Stimulated activated CD4-positive, alpha-beta T cell treated with anti-CD3 and anti-CD28 coated beads, Interleukin-1b, Interleukin-23, amount 100 ng/mL, for 48 hours (primary cell): ENCODE data around the gene PERCC1.

Experiments
- DNase-seq: peaks from one replicate; pipeline ENCODE4 v3.0.0-alpha.2; 2020

Gene PERCC1

DNA sequence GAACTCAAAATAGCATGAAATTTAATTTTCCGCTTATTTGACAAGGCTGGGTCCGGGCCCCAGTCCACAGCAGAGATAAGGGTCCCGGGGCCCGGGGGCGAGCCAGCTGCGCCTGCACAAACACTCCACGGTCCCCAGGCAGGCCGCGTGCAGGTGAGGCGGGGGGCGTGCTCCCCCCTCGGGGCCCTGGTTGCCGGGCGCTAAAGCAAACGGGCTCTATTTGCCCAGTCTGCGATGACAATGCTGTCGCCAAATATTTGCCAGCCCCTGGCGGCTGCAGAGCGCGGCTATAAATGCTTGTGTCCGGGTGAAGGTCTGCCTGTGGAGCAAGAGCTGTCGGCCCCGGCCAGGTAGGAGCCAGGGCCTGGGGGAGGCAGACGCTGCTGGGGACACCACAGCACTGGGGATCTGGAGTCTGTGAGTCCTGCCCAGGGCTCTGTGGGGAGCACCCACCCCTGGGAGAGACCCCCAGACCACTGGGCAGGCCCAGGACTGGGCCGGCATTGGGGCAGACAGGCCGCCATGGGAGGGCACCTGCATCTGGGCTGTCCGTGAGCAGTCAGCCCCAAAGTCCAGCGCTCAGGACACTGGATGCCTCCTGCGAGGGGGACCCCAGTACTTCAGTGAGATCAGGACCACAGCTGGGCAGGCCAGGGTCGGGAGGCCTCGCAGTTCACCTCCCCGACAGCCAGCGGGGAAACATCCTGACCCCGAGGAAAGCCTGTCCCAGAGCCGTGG lies at the start of gene PERCC1:
PERCC1 (plus strand) TSS at position 320 of the 738 bp plus-strand sequence. CDS start 1,516 bp downstream, outside the sequence.
- no peak for DNase-seq

DNA sequence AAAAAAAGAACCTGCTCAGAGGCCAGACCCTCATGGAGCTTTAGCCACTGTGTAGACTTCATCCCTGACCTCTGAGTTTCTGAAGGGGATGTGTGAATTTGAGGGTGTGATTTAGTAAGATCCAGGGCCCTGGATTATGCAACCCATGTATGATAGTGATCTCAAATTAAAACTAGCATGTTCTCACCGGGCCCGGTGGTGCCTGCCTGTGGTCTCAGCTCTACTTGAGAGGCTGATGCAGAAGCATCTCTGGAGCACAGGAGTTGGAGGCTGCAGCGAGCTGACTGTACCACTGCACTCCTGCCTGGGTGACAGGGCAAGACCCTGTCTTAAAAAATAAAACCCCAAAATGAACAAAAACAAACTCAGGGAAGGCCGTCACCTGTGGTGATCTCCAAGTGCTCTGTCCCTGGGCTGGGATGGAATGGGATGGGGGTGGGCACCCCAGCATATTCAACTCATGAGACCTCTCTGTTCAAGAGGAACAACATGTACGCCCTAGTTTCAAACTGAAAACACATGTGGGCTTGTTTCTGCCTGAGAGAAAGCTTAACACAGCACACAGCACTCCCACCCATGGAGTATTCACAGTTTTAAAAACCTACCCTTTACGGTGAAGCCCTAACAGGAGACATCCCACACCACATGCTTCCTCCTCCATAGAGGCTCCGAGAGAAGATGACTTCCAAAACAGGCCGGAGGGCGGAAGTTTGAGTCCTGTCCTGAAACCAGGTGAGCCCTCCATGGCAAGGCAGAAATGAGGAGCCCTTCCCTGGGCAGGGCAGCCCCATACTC lies 49.1 kb upstream of the PERCC1 start:
- no peak for DNase-seq

DNA sequence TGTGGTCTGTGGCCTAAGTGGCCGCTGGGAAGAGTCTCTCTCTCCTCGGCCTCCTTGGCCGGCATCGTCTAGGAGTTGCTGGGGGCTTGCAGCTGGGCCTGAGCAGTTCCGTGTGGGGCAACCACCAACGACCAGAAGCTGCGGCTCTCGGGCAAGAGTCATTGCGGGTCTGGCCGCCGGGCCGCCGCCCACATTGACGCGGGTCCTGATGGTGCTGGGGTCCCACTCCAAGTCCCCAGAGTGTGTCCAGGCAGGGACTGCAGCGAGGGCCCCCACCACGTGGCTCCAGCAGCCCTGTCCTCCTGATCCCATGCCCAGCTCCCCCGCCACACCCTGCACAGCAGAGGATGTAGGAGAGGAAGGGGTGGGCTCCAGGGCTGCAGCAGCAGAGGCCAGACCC lies 47.3 kb upstream of the PERCC1 start:
- DNase-seq = no peak

DNA sequence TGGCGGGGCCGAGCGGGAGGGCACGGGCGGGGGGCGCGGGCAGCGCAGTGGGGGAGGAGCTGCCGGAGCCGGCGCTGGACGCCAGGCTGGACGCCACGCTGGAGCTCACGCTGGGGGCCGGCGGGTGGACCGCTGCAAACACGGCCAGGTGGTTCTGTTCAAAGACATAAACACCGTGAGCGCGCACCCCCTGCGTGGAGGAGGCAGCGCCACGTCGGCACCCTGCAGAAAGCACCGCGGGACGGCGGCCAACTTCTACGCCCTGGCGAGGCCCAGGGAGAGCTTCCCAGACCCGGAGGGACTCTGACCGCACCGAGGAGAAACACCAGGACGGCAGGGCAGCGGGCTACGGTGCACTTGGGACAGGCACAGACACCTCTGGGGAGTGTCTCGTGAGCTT lies 45.6 kb upstream of the PERCC1 start:
- no peak for DNase-seq

DNA sequence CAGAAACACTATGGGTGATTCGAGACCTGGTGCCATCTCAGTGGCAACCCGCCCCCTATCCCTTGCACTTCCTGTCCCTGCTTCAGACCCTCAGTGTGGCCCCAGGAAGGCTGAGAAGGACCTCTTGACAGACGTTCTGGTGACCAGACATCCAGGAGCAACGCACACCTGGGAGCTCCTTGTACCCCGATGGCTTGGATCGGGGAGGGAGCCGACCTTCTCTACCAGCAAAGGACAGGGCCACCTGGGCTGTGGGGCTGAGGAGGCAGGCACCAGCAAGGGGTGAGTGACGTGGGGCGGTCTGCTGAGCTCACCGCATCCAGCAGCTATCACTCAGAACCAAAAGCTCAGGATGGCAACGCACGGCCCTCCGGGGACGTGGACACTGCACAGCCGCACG lies 43.5 kb upstream of the PERCC1 start:
- DNase-seq = no peak

DNA sequence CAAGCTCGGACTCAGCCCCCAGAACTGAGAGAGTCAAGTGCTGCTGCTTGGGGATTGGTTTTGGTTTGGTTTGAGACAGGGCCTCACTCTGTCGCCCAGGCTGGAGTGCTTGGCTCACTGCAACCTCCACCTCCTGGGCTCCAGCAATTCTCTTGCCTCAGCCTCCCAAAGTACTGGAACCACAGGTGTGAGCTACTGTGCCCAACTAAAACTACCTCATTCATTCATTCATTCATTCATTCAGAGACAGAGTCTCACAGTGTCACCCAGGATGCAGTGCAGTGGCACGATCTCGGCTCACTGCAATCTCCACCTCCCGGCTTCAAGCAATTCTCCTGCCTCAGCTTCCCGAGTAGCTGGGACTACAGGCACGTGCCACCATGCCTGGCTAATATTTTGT lies 41.1 kb upstream of the PERCC1 start:
- no peak for DNase-seq

DNA sequence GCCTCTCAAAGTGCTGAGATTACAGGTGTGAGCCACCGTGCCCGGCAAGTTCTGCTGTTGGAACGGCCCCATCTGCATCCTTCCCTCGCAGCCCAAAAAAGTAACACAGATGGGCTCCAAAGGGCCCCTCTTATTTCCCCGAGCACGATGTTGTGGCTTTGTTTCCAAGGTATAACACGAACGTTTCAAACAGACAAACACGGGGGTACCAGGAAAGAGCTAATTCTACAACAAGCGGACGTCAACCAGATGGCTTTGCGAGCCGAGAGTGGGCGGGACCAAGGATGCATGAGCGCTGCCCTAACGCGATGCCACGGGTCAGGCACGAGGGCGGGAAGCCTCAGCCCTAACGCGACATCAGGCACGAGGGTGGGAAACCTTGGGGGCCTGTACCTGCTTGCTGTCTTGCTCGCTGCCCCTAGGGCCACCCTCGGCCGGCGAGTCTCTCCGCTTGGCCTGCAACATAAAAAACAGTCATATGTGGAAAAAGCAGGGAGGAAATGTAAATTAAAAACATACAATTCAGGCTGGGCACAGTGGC lies 40.6 kb upstream of the PERCC1 start:
- DNase-seq = no peak

DNA sequence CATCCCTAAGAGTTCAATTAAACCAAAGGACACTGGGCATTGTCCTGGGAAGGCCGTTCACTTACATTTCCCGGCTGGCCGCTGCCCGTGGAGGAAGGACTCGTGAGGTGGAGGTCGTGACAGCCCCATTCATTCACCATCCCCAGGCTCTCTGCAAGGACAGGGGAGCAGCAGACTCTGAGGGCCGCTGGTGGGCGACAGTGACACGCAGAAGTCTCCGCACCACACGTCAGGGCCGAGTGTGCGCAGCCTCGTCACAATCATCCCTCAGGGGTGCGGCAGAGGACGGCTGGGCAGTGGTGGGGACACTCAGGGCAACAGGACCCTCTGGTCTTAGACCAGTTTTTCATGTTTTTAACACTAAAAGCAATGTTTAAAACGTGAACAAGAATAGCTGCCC lies 38.1 kb upstream of the PERCC1 start:
- DNase-seq = no peak

DNA sequence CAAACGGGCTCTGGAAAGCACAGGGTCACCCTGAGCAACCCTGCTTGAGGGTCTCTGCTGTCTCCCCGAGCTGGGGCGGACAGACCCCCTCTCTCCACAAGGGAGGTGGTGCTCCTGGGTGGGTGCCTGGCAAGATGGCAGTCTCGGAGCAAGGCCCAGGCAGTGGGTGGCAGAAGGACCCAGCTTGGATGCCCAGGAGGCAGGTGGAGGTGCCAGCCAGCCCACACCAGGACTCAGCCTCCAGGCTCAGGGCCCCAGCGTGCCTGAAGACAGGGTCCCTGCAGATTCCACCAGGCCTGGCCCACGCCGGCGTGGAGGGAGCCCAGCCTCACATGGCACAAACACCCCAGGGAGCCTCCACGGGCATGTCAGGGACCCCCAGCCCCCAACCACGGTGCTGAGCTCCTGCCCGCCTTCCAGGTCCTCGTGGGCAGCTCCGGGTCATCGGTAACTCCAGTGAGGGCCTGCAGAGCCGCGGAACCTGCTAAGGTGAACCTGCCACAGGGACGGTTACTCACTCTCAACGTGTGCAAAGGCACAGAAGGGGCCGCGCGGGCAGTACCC lies 37.2 kb upstream of the PERCC1 start:
- DNase-seq = no peak

DNA sequence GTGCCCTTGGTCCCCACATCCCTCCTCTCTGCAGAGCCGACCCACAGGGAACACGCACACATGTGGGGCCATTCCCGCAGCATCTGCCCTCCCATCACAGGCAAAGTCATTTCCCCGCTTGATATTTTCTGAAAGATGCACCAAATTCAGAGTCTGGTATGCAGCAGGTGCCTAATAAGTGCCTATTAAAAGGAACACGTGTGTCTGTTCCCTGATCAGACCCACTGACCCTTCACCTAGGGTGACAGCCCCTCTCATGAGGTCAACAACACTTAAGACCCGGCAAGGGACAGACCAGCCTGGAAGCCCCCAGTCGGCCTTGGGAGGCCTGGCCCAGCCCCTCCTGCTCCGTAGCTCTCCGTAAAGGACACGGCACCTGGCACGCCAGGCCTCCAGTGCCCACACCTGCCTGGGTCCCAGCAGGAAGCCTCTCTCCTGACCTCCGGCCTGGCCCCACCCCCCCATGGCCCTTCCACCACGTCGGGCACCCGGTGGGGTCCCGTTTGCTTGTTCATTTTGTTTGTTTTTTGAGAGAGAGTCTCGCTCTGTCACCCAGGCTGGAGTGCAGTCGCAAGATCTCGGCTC lies 36.4 kb upstream of the PERCC1 start:
- no peak for DNase-seq

DNA sequence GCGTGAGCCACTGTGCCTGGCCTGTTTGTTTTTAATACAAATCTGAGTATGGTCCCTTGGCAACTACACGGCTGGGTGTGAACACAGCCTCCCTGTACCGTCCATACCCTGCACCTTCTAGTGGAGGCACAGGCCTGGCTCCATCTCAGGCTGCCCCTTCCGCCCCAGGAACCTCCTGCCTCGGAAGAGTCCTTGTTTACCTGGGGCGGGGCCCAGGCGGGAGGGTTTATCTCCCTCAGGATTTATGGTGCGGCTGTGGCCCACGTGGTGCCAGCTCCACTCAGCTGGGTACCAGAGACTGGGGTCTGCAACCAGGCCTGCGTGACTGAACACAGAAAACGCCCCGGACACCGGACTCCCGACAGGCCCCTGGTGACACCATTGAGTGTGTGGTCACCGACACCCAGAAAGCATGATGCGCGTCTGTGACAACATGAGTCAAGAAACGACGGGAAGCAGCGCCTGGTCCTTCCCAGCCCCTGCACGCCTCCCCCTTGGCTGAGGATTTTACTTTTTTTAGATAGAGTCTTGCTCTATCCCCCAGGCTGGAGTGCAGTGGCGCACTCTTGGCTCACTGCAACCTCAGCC lies 35.3 kb upstream of the PERCC1 start:
- DNase-seq = no peak

DNA sequence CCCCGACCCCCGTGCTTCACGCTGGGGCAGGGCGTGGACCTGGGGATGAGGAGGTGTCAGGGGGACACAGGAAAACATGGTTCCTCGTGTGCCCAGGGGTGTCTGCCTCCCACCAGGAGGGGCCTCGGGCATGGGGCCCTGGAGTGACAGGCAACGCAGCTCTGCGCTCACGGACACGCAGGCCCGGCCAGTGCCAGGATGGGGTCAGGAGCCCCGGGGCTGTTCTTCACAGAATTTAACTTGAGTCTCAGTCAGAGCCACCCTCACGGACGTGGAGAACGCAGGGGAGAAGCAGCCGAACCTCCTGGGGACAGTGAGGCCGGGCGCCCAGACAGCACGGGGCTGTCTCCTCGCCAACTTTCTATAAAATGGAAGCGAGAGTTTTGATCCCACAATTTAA lies 33.1 kb upstream of the PERCC1 start:
- DNase-seq = no peak

DNA sequence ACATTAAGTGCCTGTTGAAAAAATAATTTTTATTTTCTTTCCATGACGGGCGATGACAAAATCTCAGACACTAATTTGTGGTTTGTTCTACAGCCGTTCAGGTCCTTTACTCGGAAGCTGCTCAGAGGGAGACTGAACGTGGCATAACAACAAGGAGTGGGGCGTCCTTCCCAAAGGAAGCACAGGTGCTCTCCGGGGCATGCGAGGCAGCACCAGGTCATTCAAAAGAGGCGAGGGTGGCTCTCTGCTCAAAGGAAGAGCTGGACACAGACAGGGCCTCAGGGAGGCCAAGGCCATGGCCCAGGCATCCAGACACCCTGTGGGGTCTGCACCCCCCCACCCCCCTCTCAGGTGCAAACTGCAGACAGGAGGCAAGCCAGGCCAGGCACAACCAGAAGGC lies 32.5 kb upstream of the PERCC1 start:
- no peak for DNase-seq

DNA sequence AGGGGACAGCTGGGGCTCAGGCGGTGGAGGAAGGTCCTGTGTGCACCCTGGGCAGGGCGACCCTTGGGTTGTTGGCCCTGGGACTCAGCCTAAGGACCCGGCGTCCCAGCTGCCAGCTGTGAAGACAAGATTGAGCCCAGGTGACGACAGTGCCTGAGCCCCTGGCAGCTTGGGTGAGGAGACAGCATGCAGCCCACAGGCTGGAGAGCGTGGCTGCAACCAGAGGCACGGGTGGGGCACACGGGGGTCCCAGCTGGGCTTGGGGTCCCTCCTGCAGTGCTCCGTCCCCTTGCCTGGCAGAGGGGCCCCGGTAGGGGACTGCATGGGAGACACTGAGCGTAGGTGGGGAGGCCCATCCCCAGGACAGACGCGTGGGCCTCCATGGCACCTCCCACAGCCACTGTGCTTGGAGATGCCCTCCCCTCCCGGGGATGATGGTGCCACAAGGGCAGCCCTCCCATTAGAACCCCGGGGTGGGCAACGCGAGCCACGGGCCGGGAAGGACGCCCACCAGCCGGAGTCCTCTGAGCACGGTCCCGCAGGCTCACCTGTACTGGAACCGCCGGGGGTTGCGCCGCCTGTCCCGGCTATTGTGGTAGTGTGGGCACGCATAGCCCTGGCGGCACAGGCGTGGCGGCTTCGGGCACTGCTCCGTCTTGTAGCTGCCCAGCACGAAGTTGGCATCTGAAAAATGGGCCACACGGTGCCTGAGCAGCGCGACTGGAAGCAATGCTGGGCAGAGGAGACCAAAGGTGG lies 31.9 kb upstream of the PERCC1 start:
- DNase-seq = no peak

DNA sequence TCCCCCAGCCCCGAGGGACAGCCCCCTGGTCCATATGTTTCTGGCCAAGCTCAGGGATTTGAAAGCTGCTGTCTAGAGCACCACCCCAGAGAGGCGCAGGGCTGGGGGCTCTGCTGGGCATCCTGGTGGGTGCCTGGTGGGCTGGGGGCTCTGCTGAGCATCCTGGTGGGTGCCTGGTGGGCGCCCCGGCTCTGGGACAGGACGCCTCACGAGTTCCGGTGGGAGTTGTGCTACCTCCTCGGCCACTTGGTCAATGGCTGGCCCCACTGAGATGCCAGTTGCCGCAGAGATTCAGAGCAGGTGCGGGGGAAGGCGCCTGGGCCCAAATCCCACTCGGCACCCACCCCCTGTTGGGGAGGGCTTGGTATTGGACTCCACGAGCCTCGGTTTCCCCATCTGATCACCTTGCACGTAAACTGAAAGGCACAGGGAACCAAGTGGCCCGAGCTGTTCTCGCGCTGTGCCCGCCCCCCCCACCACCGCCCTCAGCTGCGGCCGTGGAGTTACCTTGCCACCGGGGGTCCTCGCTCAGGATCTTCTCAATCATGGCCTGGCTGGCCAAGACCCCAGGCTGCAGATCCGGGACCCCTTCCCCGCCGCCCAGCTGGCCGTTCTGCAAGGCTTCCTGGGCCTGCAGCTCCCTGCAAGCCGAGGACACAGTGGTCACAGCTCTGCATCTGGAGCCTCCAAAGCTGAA lies 29.7 kb upstream of the PERCC1 start:
- DNase-seq = no peak

DNA sequence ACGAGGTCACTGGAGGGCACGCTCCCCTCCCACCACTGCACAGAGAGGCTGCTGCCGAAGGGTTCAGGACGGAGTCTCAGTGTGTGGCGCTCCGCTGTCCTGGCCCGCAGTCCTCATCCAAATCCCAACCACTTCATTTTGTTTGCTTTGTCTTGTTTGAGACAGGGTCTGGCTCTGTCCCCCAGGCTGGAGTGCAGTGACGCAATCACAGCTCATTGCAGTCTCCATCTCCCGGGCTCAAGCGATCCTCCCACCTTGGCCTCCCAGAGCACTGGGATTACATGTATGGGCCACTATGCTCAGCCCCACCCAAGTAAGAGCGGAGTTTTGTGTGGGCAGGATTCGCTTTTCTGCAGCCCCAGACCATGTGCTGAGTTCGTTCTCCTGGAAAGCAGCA lies 29.1 kb upstream of the PERCC1 start:
- DNase-seq = no peak

DNA sequence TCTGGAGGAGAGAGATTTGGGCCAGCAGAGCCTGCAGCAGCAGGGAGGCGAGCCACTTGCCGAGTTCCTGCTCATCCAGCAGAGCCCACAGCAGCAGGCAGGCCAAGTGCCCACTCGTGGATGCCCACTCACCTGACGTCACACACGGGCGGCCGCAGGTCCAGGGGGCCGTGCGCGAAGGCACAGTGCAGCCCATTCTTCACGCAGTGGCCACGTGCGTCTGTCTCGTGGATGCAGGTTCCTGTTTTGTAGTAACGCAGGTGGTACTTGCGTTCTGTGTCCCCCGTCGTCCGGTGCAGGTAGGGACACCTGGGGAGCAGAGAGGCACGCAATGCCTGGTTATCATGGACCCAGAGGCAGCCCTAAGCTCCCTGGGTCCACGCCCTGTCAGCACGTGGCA lies 27.8 kb upstream of the PERCC1 start:
- no peak for DNase-seq

DNA sequence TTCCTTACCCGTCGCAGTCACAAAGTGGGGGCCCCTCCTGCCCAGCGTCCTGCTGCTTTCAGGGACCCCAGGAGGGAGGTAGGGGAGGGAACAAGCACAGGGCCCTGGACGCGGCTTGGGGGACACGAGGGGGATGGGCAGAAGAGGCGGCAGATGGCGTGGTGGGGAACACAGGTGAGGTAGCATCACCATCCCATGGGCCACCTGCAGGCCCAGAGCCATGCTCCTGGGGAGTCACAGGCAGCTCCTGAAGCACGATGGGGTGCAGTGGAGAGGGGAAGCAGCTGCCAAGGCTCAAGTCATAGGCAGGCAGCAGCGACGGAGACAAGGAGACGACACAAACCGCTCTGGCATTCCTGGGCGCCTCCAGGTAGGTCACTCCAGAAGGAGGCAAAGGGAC lies 27.1 kb upstream of the PERCC1 start:
- DNase-seq = no peak

DNA sequence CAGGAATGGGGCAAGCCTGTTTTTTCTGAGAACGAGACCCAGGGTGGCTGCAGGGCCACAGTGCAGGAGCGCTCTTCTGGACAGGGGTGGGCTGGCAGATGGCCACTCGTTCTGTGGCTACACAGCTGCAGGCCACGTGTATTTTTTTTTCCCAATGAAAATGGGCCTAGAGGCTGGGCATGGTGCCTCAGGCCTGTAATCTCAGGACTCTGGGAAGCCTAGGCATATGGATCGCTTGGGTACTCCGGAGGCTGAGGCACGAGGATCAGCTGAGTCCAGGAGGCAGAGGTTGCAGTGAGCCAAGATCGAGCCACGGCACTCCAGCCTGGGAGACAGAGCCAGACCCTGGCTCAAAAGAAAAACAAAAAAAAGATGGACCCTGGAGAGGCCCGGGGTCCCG lies 23.1 kb upstream of the PERCC1 start:
- no peak for DNase-seq

DNA sequence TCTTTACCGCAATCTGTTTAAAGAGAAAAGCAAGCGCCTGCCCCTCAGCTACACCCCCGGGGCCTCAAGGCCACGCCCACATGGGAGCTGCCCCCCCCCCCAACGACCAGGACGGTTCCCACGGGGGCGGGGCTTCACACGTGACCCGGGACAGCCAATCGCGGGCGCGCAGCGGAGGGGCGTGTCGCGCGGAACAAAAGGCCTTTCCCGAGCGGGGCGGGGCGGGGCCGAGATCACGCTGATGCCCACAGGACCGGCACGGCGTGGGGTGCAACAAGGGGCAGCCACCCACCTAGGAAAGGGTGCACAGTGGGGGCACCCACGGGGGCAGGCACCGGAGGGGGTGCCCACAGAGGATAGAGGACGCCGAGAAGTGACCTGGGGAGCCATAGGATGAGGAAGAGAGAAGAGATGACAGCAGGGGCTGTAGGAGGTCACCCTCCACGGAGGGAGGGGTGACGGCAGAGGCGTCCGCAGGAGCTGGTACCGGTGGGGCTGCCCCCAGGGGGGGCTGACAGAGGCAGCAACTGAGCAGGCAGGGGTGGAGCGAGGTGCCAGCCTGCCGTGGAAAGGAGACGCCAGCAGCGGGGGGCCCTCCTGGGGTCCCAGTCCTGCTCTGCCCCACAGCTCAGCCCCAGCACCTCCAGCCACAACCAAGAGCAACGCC lies 22.6 kb upstream of the PERCC1 start:
- peak; percentile 93 for DNase-seq

DNA sequence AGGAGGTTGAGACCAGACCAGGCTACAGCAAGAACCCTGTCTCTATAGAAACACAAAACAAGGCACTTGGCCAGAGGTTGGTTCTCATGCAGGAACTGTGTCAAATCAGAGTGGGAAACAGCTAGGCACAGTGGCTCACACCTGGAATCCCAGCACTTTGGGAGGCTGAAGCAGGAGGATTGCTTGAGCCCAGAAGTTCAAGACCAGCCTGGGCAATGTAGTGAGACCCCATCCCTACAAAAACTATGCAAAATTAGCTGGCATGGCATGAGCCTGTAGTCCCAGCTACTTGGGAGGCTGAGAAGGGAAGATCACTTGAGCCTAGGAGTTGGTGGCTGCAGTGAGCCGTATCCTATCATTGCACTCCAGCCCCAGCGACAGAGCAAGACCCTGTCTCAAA lies 18.0 kb upstream of the PERCC1 start:
- DNase-seq = no peak
